HepG2 (cell line): ENCODE results near the gene MLC1. TPM values are rescaled to one million over a fixed set of nuclear protein-coding genes. Genes with fewer than 3 reads are reported as not detected.

Experiments
- AFF4 ChIP-seq: sonication (generic); formaldehyde crosslinking; IDR thresholded peaks from 2 replicates; pipeline ENCODE4 v1.4.0; 2020; ENCODE audit warnings: missing genetic modification reagents
- BRCA1 ChIP-seq: sonication (generic); formaldehyde crosslinking; IDR thresholded peaks from 2 replicates; pipeline ENCODE4 v1.4.0; 2020; ENCODE audit warnings: missing genetic modification reagents
- GFI1 ChIP-seq: sonication (generic); formaldehyde crosslinking; IDR thresholded peaks from 2 replicates; pipeline ENCODE4 v1.5.0; 2020; ENCODE audit warnings: missing genetic modification reagents, mild to moderate bottlenecking, borderline replicate concordance
- SMAD3 ChIP-seq: sonication (generic); formaldehyde crosslinking; IDR thresholded peaks from 2 replicates; pipeline ENCODE4 v1.4.0; 2020; ENCODE audit warnings: missing genetic modification reagents
- SMC3 ChIP-seq: IDR thresholded peaks from 2 replicates; pipeline ENCODE4 v1.6.1; 2011; ENCODE audit warnings: low read length, improper control_type of control experiment
- TARDBP ChIP-seq: sonication (generic); formaldehyde crosslinking; IDR thresholded peaks from 2 replicates; pipeline ENCODE4 v1.8.0; 2022; ENCODE audit warnings: mild to moderate bottlenecking, missing genetic modification reagents
- ZBTB25 ChIP-seq: IDR thresholded peaks from 2 replicates; pipeline ENCODE4 v1.6.1; 2018; ENCODE audit warnings: missing genetic modification reagents
- ZNF841 ChIP-seq: sonication (generic); formaldehyde crosslinking; IDR thresholded peaks from 2 replicates; pipeline ENCODE4 v1.8.1; 2023; ENCODE audit warnings: missing genetic modification reagents, borderline replicate concordance
- polyA plus RNA-seq, 8 experiments: library from polyadenylated mRNA; depleted of rRNA in 3 of 8; stranded (reverse) in 7 of 8; unstranded in 1 of 8; fragments of >200 nt; fragmentation: Illumina TruSeq in 4 of 8; extraction: Trizol in 4 of 8; gene quantifications; 2 replicates each; pipeline versions ENCODE4 v1.2.1 to v1.2.3, GENCODE V29; 2011 to 2016; ENCODE audit warnings: low read depth in 4 of 8, missing spikeins in 1 of 8, mixed read lengths in 1 of 8; ENCODE audit not compliant: insufficient read depth in 1 of 8
- total RNA-seq, 5 experiments: library from RNA; depleted of rRNA; stranded (reverse); fragments of >200 nt; fragmentation: Illumina TruSeq; extraction: Trizol; gene quantifications; 2 replicates each; pipeline ENCODE4 v1.2.3, GENCODE V29; 2016; ENCODE audit warnings: low read depth in 1 of 5
- TF ChIP-seq, protein P1 (sequence below): sonication (generic); formaldehyde crosslinking; IDR thresholded peaks from 2 replicates; pipeline ENCODE4 v1.9.0; 2021; ENCODE audit warnings: missing genetic modification reagents, mild to moderate bottlenecking, borderline replicate concordance
- TF ChIP-seq, protein P2 (sequence below): sonication (generic); formaldehyde crosslinking; IDR thresholded peaks from 2 replicates; pipeline ENCODE4 v1.4.0; 2020; ENCODE audit warnings: mild to moderate bottlenecking, missing genetic modification reagents, borderline replicate concordance

MLC1 gene
- total and polyA plus RNA-seq, 2 of the 13 experiments (the other 11 are each of a cell fraction or from before 2014, with no cell fraction given): not detected

GRCh38 chr22:50061824-50062355 is 23.3 kb downstream of the MLC1 start (continued):
- TF ChIP-seq AFF4 (CRISPR knock-in tag) (no peak), ZBTB25 (CRISPR knock-in tag) (no peak), GFI1 (CRISPR knock-in tag) (no peak), SMC3 (no peak), ZNF841 (no peak), SMAD3 (no peak), TARDBP (CRISPR knock-in tag) (no peak), BRCA1 (CRISPR knock-in tag) (no peak)
- TF ChIP-seq, protein P1, sequence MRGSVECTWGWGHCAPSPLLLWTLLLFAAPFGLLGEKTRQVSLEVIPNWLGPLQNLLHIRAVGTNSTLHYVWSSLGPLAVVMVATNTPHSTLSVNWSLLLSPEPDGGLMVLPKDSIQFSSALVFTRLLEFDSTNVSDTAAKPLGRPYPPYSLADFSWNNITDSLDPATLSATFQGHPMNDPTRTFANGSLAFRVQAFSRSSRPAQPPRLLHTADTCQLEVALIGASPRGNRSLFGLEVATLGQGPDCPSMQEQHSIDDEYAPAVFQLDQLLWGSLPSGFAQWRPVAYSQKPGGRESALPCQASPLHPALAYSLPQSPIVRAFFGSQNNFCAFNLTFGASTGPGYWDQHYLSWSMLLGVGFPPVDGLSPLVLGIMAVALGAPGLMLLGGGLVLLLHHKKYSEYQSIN (CRISPR knock-in tag): no peak
- TF ChIP-seq, protein P2, sequence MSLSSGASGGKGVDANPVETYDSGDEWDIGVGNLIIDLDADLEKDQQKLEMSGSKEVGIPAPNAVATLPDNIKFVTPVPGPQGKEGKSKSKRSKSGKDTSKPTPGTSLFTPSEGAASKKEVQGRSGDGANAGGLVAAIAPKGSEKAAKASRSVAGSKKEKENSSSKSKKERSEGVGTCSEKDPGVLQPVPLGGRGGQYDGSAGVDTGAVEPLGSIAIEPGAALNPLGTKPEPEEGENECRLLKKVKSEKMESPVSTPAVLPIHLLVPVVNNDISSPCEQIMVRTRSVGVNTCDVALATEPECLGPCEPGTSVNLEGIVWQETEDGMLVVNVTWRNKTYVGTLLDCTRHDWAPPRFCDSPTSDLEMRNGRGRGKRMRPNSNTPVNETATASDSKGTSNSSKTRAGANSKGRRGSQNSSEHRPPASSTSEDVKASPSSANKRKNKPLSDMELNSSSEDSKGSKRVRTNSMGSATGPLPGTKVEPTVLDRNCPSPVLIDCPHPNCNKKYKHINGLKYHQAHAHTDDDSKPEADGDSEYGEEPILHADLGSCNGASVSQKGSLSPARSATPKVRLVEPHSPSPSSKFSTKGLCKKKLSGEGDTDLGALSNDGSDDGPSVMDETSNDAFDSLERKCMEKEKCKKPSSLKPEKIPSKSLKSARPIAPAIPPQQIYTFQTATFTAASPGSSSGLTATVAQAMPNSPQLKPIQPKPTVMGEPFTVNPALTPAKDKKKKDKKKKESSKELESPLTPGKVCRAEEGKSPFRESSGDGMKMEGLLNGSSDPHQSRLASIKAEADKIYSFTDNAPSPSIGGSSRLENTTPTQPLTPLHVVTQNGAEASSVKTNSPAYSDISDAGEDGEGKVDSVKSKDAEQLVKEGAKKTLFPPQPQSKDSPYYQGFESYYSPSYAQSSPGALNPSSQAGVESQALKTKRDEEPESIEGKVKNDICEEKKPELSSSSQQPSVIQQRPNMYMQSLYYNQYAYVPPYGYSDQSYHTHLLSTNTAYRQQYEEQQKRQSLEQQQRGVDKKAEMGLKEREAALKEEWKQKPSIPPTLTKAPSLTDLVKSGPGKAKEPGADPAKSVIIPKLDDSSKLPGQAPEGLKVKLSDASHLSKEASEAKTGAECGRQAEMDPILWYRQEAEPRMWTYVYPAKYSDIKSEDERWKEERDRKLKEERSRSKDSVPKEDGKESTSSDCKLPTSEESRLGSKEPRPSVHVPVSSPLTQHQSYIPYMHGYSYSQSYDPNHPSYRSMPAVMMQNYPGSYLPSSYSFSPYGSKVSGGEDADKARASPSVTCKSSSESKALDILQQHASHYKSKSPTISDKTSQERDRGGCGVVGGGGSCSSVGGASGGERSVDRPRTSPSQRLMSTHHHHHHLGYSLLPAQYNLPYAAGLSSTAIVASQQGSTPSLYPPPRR: no peak
